Stimulated activated CD4-positive, alpha-beta T cell treated with anti-CD3 and anti-CD28 coated beads, Interleukin-12 subunit alpha, Interleukin-12 subunit beta, amount 100 ng/mL, for 4 hours (primary cell): ENCODE measurements around the gene YARS1.
A peak's percentile ranks its signal among the peaks of the same experiment; 100 is the strongest.

ENCODE experiments used
- DNase-seq: peaks from one replicate; pipeline ENCODE4 v3.0.0-alpha.2; 2020

YARS1 gene

DNA sequence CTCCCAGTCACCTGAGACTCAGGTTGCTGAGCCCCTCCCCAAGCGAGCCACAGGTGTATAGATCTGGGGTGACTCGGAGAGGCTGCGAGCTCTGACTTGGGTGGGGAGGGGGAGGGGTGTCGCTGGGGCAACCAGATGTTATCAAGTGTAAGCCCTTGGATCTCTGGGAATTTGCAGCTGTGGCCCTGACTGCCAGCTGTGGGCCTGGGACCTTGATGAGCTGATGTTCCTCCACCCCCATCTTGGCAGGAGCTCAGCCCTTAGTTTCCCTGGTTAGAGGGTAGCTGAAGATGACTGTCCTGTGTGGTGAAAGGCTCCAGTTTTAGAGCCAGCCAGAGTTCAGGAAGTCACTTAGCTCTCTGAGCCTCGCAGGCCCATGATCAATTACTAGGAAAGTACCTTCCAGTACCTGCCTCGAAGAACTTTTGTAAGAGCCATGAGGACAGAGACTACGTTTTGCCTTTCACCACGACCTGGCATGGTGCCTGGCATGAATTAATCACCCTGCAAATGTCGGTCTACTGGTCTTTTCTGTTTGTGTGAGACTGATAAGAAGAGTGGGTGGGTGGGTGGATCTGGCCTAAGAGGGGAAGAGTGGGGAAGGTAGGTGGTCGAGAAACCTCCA is 55.8 kb downstream of the YARS1 start:
- no peak for DNase-seq

- no peak for DNase-seq
These were observed 57.0 kb downstream of the YARS1 start for GRCh38 chr1:32759997-32760623.

- no peak for DNase-seq
These were observed 57.6 kb downstream of the YARS1 start for GRCh38 chr1:32759521-32759981.

DNA sequence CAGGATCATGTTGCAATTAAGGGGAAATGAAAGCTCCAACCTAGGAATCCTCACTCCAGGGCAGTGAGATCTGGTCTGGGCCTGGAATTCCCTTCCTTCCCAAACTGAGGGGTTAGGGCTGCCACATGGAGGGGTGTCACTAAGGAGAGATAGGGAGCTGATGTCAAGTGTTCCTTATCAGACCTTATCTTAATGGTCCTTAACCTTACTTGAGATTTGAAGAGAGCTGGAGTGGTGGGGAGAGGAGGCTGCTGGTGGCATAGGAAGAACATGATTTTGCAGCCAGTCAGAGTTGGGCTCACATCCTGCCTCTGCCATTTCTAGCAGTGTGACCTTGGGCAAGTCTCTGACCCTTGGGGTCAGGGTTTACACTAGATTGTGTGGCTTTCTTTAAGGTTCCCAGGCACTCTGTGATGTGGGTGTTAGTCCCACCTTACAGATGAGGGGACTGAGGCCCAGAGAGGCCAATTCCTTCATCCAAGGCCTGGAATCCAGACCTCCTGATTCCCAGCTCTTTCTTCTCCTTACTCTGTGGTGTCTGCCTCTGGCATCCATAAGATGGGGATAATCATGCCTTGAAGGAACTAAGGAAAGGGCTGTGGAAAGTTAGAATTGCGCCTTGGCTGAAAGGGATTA is 58.2 kb downstream of the YARS1 start:
- DNase-seq: no peak

DNA sequence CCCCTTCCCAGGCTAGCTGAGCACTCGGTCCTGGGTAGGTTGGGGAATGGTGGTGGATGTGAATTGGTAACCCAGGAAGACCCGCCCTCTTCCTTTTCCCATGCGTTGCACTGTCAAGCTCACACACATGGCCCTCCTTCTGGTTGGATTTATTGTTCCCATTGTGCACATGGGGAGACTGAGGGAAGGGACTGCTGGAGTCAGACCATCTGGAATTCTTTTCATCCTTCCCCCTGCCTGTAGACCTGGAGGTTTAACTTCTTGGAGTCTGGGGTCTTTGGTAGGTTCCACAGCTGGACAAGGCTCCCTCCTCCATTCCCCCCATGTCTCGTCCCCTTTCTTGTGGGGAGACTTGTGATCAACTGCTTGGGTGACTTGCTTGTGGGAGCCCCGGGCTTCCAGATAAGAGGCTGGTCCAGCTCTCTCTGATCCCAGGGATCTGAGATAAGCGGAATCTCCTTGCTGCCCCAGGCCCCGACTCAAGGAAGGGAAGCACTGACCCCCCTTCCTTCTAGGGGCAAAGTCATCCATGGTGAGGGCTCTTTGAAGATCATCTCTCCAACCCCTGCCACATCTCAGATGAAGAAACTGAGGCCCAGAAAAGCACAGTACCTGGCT is 58.9 kb downstream of the YARS1 start:
- no peak for DNase-seq

DNA sequence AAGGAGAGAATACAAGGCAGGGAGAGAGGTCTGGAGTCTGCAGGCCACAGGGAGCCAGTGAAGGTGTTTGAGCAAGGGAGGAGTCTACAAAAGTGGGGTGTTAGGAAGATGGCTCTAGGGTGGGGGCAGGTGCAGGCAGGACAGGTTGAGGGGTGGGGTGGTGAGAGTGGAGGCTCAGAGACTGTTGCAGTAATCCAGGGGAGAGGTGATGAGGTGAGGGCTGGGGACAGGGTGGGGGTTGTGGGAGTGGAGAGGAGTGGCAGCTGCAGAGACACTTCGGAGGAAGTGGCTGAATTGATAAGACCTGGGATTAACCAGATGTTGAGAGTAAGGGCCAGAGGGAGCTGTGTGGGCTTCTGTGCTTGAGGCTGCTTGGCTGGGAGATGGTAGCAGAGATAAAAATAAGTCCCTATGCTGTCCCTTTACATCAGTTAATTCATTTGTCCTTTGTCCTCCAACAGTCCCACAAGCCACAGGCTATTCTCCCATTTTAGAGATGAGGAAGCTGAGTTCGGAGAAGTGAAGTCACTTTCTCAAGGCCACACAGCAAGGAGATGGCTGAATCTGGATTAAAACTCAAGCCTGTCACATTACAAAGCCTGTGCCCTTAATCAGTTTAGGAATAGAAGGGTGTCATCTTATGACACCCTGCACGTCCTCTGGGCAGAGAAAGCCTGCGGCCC is 59.8 kb downstream of the YARS1 start:
- no peak for DNase-seq

- no peak for DNase-seq
These were observed 61.4 kb downstream of the YARS1 start for GRCh38 chr1:32755810-32756159.

GRCh38 chr1:32755098-32755809 is 61.9 kb downstream of the YARS1 start:
- no peak for DNase-seq

DNA sequence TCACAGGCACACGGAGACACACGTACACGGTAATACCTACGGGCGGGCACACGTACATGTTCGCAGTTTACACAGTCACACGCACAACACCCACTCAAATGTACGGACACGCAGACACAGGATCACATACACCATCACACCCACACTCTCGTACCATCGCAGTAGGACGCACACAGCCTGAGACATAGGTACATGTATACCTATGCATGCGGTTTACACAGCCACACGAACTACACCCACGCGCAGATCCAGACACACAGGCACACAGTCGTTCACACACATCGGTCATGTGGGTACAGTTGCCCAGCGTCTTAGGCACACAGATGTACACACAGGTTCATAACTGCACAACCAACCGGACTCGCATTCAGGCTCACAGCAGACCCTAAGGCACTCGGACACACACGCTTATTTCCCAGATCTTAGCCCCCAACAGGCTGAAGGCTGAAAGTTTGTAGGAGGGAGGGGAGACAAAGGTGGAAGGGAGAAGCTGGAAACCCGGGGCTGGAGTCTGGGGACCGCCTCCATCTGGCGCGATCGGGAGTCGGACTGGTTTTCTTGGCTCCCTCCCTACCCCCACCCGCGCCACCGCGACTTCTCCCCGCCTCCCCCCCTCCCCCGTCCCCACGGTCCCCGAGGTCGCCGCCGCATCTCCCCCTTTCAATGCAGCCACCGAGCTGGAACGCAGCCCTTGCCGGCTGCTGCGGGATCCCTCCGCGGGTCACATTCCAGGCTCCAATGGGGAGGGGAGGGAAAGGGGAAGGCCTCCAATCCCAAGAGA is 62.7 kb downstream of the YARS1 start:
- no peak for DNase-seq

DNA sequence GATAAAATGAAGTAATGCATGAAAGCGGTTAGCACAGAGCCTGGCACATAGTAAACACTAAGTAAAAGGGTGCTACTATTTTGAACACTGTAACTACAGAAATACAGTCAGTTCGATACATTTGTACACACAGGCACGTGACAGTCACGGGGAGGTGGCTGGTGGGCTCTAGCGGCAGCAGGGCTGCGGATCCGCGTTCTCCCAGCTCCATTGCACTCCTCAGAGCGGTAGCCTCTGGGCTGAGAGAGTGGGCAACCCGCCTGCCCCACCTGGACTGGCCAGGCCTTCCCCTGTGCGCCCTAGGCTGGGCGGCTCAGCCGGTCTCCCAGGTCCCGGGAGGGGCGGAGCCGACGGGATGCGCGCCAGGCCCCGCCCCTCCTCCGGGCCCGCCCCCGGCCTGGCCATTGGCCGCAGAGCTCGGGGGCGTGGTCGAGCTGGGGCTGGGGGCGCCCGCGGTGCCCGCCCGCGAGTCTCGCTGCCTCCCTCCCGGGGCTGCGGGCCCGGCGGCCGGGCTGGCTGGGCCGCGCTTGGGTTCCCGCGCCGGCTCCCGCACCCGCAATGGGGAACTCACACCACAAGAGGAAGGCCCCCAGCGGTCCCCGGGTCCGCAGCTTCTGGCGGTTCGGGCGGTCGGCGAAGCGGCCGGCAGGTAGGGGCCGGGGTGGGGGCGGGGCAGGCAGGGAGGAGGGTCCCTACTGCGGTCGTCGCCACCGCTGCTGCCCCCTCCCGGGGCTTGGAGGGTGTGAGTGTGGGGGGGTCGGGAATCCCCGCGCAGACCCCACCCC is 63.4 kb downstream of the YARS1 start:
- DNase-seq: peak; percentile 65

- no peak for DNase-seq
These were observed 67.4 kb downstream of the YARS1 start for GRCh38 chr1:32749771-32750170.

DNA sequence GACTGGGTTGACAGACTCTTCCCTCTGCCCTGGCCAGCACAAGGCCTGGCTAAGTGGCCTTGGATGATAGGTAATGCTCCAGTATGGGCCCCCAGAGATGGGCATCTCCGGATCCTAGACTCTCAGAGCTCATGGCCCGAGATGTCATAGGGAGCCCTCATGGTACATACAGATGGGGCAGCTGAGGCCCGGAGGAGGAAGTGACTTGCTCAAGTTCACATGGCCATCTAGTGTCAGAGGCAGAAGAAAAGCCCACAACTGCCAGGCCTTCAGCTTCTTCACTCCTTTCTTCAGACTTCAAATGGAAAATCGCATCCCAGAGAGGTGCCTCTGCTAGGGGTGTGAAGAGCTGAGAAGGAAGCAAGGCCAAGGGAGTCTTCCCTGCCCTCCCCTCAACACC is 67.8 kb downstream of the YARS1 start:
- DNase-seq: no peak

DNA sequence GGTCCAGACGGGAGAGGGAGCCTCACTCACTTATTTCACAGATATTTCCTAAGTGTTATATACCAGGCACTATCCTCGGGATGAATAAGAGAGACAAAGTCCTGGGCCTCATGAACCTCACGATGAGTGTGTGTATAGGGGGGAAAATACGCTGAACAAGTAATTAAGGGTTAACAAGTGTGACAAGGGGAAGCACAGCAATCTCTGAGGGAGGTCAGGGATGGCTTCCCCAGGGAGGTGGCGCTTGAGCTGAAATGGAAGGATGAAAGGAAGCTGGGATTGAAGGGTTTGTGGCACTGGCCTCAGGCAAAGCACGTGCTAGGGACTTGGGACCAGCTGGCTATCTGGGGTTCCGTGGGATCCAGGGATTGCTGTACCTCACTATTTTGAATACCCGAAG is 68.2 kb downstream of the YARS1 start:
- no peak for DNase-seq

DNA sequence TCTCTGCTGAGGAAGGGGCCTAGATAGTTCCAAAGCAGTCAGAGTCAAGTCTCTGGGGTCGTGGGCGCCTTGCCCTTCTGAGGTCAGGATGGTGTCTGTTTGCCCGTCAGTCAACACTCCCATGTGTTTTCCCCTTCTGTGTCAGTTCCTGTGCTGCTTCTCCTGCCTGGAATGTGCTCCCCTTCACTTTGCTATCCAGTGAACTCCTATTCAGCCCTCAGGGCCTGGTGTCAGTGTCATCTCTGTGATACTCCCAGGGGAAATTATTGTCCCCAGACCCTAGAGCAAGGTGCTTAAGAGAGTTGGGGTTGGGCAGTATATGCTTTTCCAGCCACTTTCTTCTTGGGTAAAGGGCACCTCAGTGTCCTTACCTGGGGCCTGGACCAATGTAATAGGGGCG is 68.8 kb downstream of the YARS1 start:
- DNase-seq: no peak

DNA sequence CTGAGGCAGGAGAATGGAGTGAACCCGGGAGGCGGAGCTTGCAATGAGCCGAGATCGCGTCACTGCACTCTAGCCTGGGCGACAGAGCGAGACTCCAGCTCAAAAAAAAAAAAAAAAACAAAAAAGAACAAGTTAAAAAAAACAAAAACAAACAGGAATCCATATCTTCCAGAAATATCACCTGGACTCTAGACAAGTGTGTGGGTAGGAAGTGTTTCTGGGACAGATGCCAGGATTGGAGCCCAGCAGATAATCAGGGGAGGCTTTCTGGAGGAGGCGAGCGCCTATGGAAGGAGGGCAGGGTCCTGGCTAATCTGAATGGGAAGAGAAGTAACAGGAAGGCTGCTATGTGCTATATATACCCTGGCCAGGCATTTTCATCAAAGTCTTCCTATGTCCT is 71.0 kb downstream of the YARS1 start:
- DNase-seq: no peak

DNA sequence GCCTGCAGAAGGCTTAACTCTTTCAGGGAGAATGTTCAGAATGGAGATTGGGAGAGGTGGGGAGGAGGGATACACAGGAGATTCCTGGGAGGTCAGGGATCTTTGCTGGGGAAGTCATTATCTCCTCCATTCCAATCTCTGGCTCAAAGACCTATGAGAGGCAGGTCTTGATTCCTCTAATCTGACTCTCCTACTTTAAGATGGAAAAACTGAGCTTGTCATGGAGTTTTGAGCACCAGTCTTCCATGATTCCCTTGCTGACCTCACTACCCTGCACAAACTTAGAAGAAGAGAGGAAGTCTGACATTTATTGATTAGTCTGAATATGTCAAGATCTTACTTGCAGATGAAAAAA is 73.1 kb downstream of the YARS1 start:
- no peak for DNase-seq

GRCh38 chr1:32743380-32744070 is 73.6 kb downstream of the YARS1 start:
- no peak for DNase-seq

- DNase-seq: no peak
These were observed 74.2 kb downstream of the YARS1 start for GRCh38 chr1:32742956-32743355.

- DNase-seq: no peak
These were observed 74.8 kb downstream of the YARS1 start for GRCh38 chr1:32742199-32742947.
